ENCODE results near the gene ARHGAP44.

ARHGAP44 gene

GRCh38 chr17:13017655-13018459, 228.6 kb downstream of the ARHGAP44 start, which contains the start of gene ELAC2:
Gene ELAC2 (minus strand): TSS chr17:13018027. CDS start chr17:13017947, 80 bp downstream.
- H3K4me3 ChIP-seq (replicated peaks in 1 of 2; ENCODE audit: low read depth in 2 of 2, low read length in 2 of 2) = peak within 1 kb of the TSS; percentile 87 to 88
- peak; percentile 99 for DNase-seq (ENCODE audit: low read depth in 2 of 2)
- TF ChIP-seq CTCF (IDR thresholded peaks at IDR 0.05; ENCODE audit: low read depth, low read length) = no peak

GRCh38 chr17:13024016-13024415, 234.7 kb downstream of the ARHGAP44 start:
- DNase-seq (ENCODE audit: low read depth in 2 of 2) = no peak
- TF ChIP-seq CTCF (IDR thresholded peaks at IDR 0.05; ENCODE audit: low read depth, low read length) = no peak
- no peak overlapping the region for H3K4me3 ChIP-seq (replicated peaks in 1 of 2; ENCODE audit: low read depth in 2 of 2, low read length in 2 of 2)

- peak; percentile 100 for TF ChIP-seq CTCF (IDR thresholded peaks at IDR 0.05; ENCODE audit: low read depth, low read length)
- peak overlapping the region in 1 of 2 donors; percentile 16 for H3K4me3 ChIP-seq (replicated peaks in 1 of 2; ENCODE audit: low read depth in 2 of 2, low read length in 2 of 2)
- peak; percentile 61 to 65 for DNase-seq (ENCODE audit: low read depth in 2 of 2)
Measured at GRCh38 chr17:13024526-13025257, 235.4 kb downstream of the ARHGAP44 start.

- H3K4me3 ChIP-seq (replicated peaks in 1 of 2; ENCODE audit: low read depth in 2 of 2, low read length in 2 of 2) = no peak overlapping the region
- TF ChIP-seq CTCF (IDR thresholded peaks at IDR 0.05; ENCODE audit: low read depth, low read length) = no peak
- DNase-seq (ENCODE audit: low read depth in 2 of 2) = no peak
Measured at GRCh38 chr17:13025258-13025627, 235.9 kb downstream of the ARHGAP44 start.

GRCh38 chr17:13025687-13026086, 236.4 kb downstream of the ARHGAP44 start:
- no peak overlapping the region for H3K4me3 ChIP-seq (replicated peaks in 1 of 2; ENCODE audit: low read depth in 2 of 2, low read length in 2 of 2)
- no peak for TF ChIP-seq CTCF (IDR thresholded peaks at IDR 0.05; ENCODE audit: low read depth, low read length)
- no peak for DNase-seq (ENCODE audit: low read depth in 2 of 2)

- TF ChIP-seq CTCF (IDR thresholded peaks at IDR 0.05; ENCODE audit: low read depth, low read length) = no peak
- peak in 1 of 2 donors; percentile 12 for DNase-seq (ENCODE audit: low read depth in 2 of 2)
- no peak overlapping the region for H3K4me3 ChIP-seq (replicated peaks in 1 of 2; ENCODE audit: low read depth in 2 of 2, low read length in 2 of 2)
Measured at GRCh38 chr17:13027246-13027645, 237.9 kb downstream of the ARHGAP44 start.

Measured in cardiac fibroblast (primary cell).